Fibroblast of peridontal ligament (primary cell): ENCODE results near the gene IL22RA1.

Source experiments
- DNase-seq: peaks from one replicate; pipeline ENCODE4 v3.0.0-alpha.2; 2010; ENCODE audit errors: extremely low read depth

The IL22RA1 gene

DNA sequence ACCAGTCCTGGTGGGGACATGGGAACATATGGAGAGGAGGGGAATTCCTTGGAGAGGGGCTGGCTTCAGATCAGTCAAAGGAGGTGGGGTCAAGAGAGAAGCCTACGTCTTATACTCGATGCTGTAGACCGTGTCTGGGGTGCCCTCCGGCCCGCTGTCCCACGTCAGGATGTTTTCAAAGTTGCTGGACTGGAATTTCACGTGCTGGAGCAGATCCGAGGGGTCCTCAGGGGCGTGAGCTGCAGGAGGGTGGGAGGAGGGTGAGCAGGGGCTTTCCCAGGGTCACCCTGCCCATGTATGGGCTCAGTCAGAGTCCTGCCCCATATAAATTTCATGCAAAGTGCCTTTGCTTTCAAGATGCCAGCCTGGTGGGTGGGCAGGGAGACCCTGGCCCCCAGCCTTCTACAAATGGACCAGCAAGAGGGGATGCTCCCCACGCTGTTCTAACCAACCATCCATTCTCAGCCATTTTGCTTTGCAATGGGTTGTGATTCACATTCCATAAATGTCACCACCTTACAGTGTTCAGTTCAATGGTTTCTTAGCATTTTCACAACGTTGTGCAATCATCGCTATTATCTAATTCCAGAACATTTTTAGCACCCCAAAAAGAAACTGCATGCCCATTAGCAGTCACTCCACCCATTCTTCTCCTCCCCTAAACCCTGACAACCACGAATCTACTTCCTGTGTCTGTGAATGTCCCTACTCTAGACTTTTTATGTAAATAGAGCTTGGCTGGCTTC, 4.3 kb downstream of the IL22RA1 start:
- DNase-seq, result no peak

DNA sequence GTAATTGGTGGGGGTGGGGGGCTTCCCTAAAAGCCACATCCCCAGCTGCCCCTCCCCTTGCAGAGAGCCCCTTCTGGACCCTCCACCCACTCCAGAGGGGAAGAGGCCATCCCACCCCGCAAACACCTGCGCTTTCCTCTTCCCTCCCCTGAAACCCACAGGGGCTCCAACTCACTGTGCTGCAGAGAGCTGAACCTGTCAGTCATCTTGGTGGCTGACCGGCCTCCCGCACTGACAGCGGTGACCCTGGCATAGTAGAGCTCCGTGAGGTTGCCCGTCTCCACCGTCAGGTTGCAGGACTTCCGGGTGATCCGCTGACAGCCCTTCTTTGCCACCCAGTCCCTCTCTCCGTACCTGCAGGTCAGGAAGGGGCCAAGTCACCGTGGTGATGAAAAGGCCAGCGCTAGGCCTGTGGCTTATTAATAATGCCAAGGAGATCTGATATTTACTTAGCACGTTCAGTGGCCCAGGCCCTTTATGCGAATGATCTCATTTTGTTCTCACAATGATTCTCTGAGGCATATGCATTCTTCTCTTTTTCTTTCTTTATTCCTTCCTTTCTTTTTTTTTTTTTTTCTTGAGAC, 5.9 kb downstream of the IL22RA1 start:
- DNase-seq, result no peak

DNA sequence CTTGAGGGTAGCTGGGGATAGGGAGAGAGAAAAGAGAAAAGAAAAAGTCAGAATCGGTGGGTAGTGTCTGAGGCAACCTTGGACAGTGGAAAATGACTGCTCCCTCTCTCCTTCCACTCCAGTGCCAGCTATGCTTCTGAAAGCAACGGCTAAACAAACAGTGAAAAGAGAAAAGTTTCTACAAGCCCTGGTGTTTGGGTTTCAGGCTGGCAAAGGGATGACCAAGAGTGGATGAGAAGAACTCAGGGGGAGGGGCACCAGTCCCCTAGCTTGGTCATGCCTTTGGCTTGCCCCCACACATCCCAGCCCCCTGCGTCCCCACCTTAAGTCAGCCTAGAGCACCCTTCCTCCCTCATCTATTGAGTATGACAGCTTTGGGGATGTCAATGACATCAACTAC, 8.6 kb downstream of the IL22RA1 start:
- DNase-seq, result no peak

DNA sequence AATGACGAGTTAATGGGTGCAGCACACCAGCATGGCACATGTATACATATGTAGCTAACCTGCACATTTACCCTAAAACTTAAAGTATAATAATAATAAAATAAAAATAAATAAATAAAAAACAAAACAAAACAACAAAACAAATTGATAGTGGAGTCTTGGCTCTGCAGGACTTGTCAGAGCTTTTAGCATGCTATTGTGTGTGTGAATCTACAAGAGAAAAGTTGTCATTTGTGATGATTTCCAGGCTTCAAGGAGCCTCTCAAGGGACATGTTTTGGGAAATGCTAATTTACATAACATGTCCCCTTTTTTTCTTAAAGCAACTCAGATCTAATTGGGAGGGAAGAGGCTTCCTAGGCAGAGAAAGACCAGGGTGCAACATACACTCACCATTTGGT, 9.1 kb downstream of the IL22RA1 start:
- no peak for DNase-seq

DNA sequence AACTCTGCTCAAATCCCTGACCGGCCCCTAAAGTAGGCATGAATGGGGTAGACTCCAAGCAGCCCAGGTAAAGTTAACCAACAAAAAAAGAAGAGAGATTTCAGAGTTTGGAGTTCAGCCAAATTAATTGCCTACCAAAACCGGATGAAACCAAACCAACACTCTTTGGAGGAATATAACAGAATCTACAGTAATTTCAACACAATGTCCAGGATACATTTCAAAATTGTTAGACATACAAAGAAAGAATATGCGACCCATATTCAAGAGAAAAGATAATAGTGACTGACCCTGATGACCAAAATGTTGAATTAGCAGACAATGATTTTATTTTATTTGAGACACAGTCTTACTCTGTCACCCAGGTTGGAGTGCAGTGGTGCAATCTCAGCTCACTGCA, 12.6 kb downstream of the IL22RA1 start:
- DNase-seq, result no peak

DNA sequence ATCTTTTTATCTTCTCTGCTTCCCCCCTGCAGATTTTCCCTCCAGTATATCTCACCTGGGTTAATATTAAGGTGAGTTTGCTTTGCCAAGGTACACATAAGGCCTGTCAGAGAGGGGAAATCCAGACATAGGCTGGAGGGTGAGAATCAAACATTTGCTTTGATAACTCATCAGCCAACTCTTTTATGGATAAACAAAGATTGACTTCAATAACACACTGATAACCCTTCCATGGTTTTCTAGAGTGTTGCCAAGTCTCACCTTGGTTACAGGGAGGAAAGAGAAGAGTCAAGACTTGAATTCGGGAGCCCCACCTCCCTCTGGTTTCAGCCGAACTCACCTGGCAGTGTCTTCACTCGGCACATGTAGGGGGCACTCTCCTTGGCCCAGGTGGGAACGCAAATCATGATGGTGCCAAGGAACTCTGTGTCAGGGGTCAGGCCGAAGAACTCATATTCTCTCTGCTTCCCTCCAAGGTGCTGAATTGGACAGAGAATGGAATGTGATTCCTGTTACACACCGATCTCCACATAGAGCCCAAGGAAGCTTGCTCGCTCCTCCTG, 15.1 kb downstream of the IL22RA1 start:
- DNase-seq, result no peak

DNA sequence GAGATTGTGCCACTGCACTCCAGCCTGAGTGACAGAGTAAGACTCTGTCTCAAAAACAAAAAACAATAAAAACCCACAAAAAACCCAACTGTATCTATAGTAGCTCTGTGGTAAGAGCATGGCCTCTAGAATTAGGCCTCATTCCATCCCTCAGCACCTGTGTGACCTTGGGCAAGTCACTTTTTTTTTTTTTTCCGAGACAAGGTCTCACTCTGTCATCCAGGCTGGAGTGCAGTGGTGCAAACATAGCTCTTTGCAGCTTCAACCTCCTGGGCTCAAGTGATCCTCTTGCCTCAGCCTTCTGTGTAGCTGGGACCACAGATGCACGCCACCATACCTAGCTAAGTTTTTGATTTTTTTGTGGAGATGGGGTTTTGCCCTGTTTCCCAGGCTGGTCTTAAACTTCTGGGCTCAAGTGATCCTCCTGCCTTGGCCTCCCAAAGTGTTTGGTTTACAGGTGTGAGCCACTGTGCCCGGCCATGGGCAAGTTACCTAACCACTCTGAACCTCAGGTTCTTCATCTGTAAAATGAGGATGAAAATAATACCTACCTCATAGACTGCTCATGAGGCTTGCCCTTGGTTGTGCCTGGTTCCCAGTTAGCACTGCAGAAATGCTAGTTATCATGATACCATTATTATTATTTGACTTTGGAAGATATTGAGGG, 15.7 kb downstream of the IL22RA1 start:
- no peak for DNase-seq

DNA sequence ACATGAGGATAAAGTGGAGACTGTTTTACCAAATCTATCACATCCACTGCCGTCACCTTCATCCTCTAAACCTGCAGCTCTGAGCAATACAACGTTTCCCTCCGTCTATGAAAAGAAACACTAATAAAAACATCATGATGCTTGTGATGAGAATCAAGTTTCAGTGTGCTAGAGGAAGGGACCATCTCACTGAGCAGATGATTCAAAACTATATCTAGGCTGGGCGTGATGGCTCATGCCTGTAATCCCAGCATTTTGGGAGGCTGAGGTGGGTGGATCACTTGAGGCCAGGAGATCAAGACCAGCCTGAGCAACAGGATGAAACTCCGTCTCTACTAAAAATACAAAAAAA, 16.3 kb downstream of the IL22RA1 start:
- no peak for DNase-seq

DNA sequence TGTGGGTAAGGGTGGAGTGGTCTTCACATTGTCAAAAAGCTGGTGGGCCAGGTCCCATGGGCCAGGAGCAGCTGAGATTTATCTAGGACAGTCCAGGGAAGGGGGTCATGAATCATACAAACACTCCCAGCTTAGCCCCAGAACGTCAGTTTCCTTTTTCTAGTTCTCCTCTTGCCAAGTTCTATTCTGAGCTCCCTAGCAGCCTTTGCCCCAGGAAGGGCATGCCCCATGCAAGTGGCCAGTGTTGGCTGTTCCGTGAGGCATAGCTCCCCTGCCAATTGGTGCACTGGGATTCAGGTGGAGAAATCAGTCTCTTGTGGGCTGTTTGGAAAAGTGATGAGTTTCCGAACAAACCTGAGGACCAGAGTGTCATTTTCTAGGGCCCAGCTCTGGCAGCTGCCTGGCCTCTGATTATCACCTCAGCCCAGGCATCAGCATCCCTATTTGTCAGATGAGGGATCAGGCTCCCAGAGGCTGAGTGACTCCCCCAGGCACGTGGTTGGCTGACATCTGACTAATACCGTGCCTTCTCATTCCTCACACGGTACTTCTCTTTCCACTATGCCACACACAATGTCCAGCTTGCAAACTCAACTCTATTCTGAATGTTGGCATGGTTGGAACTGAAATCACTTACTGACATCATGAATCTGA, 16.8 kb downstream of the IL22RA1 start:
- no peak for DNase-seq

DNA sequence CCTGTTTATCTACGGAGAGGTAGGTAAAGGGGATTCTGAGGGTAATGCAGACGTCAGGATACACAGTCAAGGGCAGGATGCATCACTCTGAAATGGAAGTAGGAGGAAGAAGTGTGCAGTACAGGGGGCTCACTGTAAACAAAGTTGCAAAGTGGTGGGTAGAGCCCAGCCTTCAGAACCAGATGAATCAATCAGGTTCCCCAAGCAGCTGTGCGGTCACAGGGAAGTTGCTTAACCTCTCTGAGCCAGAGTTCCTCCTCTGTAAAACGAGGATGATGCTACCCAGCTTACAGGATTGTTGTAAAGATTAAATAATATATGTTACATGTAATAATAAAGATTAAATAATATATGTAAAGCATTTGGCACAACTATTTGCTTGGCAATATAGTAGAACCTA, 17.5 kb downstream of the IL22RA1 start:
- DNase-seq, result no peak

DNA sequence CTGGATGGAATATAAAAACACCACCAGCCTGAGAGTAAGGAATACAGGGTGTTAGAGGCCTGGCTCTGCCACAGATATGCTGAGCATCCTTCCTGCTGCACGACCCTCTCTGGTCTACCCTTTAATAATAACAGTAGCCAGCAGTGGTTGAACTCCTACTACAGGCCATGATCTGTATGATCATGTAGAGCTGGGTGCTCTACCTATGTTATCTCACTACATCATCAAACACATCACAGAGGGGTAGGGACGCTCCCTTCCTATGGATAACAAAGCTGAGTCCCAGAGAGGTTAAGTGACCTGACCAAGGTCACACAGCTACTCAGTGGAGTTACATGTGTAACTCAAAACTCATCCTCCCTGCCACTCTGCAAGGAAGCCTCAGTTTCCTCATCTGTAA, 18.0 kb downstream of the IL22RA1 start:
- no peak for DNase-seq

DNA sequence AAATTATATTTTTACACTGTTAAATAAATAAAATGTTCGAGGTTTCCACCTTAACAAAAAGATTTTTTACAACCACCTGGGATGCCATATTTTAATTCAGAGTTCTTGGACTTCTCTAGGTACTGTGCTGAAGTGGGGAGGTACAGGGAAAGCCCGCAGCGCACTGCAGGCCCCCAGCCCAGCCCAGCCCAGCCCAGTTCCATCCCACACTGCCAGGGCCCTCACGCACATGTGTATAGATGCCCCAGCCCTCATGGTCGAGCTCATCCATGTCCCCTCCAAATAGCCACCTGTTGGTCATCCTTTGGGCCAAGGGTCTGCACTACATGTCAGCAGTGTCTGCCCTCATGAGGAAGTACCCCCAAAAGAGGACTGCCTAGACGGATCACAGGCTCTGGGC, 19.3 kb downstream of the IL22RA1 start:
- DNase-seq, result no peak

DNA sequence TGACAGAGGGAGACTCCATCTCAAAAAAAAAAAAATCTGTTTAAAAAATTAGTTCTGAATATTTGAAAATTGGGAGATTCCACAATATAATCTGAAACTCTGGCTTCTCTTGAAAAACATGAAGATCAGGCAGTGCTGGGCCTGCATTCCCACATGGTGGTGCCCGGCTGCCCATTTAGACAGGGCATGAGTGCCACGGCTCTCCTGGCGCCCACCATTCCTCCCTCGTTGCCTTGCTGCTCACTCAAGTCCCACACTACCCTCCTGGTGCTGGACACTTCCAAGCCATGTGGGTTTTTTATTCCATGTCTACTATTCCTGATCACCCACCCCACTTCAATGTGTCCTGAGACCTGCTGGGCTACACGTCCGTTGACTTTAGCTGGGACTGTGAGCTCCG, 20.2 kb downstream of the IL22RA1 start:
- DNase-seq, result no peak

DNA sequence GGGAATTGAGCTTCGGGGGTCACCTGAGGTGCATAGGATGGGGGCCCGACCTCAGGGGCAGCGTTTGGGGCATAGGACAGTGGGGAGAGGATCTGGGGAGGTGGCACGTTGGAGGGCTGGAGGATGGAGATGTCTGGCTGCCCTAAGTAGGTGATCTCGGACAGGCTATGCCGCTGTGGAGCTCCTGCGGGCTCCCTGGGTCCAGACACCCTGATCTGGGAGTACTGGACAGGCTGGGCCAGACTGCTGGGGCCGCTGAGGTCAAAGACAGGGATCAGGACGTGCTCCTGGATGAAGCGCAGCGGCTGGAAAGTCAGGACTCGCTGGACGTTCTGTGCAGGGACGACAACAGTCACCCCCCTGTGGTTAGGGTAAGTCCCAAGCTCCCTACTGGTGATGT, 21.5 kb downstream of the IL22RA1 start:
- DNase-seq, result no peak

DNA sequence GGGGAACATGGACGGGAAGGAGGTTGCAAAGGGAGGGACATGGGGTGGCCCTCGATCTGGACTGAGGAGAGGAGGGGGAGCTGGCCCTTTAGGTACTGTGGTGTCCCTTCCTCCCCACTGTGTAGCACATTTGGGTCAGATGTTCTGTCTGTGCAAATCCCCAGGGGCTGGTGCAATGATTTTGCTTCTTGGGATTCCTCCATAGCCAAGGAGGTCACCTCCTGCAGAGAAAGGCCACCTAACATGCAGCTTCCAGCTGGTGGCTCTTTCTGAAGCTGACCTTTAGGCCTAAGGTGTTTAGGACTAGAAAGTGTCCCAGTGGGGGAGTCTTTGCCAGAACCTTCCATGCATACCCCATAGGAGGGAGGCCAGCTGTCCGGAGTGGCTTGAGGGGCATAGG, 22.0 kb downstream of the IL22RA1 start:
- DNase-seq, result no peak

DNA sequence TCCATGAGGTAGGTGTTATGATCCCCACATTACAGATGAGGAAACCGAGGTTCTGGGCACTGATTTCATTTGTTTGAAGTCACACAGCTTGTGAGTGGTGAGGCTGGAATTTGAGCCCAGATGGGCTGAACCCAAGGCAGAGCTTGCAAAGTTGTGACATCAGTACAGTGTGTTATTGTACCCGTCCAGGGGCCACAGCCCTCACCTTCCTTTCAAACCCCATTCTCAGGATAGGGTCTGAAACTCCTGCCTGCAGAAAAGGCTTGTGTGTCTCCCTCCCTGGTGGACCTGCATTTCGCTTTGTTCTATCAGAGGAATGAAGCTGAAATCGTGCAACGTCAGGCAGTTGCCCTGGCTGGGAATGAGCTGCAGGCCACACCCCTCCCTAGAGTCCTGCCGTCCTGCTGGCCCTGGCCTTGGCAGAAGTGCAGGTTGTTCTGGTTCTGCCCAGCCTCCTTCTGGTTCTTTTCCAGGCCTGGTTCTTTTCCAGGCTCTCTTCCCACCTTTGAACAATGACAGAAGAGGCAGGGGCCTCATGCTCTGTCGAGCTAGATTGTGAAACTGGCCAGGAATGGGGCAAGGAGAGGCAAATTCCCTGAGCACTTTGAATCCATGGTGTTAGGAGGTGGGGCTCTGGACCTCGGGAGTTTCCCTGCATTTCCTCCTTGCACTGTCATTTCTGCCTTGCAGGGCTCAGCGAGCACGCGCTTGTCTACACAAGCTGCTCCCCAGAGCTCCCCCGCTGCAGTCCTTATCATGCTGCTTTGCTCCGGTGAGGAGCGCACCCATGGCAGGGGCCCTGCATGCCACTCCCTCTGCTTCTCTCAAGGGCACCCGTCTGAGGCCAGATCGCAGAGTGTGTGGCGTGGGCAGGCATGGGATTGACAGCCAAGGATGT, 22.8 kb downstream of the IL22RA1 start:
- DNase-seq, result no peak

DNA sequence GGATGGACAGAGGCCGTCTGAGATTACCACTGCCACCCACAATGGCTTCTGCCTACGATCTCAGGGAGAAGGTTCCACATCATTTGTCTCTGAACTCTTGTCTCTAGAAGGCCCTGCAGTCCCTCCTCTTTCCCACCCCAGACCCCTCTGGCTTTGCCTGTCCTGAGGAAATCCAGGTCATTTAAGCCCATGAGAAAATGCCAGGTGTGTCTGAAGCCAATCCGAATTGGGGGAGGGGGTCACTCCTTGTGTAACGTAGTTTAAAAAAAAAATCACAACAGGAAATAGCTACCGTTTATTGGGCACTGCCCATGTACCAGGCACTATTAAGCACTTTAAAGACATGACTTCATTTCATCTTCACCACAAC, 23.5 kb downstream of the IL22RA1 start:
- no peak for DNase-seq

DNA sequence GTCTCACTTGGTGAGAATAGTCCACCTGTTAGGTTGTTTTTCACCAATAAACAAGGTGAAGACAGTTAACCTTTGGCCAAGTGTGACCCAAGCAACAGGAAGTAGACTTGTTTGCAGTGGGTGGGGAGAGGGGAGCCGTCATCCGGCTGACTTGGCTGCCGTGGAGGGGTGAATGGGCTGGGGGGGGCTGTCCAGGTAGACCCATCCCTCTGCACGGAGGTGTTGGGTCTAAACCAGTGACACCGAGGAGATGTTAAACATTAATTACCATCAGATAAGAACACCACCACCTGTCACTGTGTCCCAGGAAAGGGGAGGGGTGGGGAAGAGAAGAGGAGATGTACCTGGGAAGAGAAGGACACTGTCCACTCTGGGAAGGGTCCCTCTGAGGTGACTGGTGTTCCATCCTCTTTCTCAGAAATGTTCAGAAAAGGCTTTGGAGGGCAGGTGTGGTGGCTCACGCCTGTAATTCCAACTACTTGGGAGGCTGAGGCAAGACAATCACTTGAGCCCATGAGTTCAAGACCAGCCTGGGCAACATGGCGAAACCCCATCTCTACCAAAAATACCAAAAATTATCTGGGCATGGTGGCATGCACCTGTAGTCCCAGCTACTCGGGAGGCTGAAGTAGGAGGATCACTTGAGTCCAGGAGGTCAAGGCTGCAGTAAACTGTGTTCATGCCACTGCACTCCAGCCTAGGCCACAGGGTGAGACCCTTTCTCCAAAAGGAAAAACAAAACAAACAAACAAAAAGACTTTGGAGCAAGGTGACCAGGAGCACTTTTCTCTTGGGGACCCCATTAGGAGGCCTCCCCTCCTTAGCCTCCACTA, 24.3 kb downstream of the IL22RA1 start:
- DNase-seq, result no peak

DNA sequence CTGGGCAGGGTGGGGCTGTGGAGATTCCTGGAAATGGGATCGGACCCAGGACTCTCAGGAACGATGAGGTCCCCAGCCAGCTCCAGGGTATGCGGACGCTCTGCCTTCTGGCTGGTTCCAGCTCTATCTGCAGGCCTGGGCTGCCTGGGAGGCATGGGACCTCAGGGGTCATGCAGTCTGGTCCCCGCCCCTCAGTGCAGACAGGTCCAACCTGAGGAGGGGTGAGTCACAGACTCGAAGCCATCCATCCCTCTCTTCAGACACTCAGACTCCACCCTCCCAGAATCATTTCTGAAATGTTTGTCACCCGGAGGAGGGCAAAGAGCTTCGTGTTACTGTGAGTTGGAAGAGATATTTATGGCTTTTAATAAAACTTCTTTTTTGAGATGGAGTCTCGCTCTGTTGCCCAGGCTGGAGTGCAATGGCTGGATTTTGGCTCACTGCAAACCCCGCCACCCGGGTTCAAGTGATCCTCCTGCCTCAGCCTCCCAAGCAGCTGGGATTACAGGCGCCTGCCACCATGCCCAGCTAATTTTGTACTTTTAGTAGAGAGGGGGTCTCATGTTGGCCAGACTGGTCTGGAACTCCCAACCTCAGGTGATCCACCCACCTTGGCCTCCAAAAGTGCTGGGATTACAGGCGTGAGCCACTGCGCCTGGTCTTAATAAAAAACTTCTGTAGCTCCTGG, 25.1 kb downstream of the IL22RA1 start:
- no peak for DNase-seq

DNA sequence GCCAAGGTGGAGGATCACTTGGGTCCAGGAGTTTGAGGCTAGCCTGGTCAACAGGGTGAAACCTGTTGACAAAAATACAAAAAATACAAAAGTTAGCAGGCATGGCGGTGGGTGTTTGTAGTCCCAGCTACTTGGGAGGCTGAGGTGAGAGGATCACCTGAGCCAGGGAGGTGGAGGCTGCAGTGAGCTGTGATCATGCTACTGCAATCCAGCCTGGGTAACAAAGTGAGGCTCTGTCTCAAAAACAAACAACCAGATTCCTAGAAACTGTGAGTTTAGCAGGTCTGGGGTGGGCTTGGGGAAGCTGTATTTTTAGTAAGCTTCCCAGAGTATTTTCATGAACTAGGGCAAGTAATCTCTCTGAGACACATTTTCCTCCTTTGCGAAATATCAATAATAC, 25.8 kb downstream of the IL22RA1 start:
- DNase-seq, result no peak
